Astrocyte of the spinal cord (primary cell): ENCODE data around the gene LHFPL3.

Experiments used
- DNase-seq: peaks from one replicate; pipeline ENCODE4 v3.0.0; 2011; ENCODE audit warnings: low read depth, low spot score
- H3K4me3 ChIP-seq: 2 replicates; pipeline ENCODE4 v1.5.1; 2011; ENCODE audit warnings: low read depth, mild to moderate bottlenecking, low read length, moderate library complexity
- in situ Hi-C: cut with HindIII; loops from 2 replicates; pipeline ENCODE4 v1.10.0; 2017; ENCODE audit warnings: low sequenced_read_pairs
- TF ChIP-seq, protein P1 (sequence below): IDR thresholded peaks from 2 replicates; pipeline ENCODE4 v1.5.1; 2012; ENCODE audit warnings: low read depth, mild to moderate bottlenecking, low read length, inconsistent platforms

The LHFPL3 gene

DNA sequence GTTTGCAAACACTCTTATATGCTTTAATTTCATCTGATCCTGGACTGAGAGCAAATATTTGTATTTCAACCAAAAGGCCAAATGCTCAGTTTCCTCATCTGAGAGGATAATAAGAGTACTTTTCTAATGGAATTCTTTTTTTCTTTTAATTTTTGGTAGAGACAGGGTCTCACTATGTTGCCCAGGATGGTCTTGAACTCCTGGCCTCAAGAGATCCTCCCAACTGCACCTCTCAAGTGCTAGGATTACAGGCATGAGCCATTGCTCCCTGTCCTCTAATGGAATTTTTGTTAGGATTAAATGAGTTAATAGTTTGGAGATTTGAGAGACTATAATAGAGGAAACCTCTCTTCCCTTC, 617.2 kb downstream of the LHFPL3 start:
- H3K4me3 ChIP-seq: no peak overlapping the region
- in situ Hi-C loops: no loop called here

DNA sequence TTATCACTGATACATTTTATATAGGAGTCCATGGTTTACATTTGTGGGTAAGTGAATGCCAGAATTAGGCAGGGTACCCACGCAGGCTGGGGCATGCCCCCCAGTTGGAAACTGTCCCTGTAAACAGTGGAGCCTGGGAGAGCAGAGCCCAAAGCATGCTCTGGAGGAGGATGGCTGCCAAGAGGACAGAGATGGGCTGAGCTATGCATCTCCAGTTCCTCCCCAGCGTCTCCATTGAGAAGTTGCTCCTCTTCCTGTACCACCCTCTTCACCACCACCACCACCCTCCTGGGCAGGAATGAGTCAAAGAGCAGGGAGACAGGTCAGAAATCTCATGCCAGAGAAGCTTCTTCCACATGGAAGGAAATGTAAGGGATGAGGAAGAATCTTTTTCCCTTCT, 617.9 kb downstream of the LHFPL3 start:
- TF ChIP-seq, protein P1, sequence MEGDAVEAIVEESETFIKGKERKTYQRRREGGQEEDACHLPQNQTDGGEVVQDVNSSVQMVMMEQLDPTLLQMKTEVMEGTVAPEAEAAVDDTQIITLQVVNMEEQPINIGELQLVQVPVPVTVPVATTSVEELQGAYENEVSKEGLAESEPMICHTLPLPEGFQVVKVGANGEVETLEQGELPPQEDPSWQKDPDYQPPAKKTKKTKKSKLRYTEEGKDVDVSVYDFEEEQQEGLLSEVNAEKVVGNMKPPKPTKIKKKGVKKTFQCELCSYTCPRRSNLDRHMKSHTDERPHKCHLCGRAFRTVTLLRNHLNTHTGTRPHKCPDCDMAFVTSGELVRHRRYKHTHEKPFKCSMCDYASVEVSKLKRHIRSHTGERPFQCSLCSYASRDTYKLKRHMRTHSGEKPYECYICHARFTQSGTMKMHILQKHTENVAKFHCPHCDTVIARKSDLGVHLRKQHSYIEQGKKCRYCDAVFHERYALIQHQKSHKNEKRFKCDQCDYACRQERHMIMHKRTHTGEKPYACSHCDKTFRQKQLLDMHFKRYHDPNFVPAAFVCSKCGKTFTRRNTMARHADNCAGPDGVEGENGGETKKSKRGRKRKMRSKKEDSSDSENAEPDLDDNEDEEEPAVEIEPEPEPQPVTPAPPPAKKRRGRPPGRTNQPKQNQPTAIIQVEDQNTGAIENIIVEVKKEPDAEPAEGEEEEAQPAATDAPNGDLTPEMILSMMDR: no peak
- no peak overlapping the region for H3K4me3 ChIP-seq
- in situ Hi-C loops: no loop called here
- no peak for DNase-seq

More for the DNA sequence above, 617.2 kb downstream of the LHFPL3 start:
- no peak for DNase-seq
- TF ChIP-seq, protein P1: no peak

DNA sequence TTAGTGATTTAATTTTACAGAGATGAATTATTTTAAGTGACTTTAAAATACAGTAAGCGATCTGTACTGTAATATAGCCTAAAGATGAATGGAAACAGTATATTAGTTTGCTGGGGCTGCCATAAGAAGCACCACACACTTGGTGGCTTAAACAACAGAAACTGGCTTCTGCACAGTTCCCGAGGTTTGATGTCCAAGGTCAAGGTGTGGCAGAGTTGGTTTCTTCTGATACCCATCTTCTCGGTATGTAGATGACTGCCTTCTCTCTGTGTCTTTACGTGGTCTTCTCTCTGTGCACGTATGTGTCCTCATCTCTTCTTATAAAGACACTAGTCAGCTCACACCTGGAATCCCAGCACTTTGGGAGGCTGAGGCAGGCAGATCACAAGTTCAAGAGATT, 621.6 kb downstream of the LHFPL3 start:
- H3K4me3 ChIP-seq: no peak overlapping the region
- DNase-seq: no peak
- TF ChIP-seq, protein P1: no peak
- in situ Hi-C loops: no loop called here

DNA sequence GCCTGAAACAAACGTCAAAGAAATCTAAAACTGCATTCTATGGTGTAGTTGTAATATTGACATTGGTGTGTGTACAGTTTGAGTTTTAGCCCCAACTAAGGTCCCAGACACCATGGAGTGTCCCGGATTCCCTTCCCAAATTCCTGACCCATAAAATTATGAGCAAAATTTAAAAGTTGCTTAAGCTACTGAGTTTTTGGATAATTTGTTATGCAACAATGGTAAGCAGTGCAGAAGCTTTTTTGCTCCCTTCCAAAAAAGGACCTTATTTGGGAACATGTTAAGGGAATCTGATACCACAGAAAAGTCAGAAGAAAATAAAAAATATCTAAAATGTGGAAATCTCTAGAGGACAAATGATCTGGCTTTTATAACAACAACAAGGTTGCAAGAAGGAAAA, 622.4 kb downstream of the LHFPL3 start:
- H3K4me3 ChIP-seq: no peak overlapping the region
- no peak for DNase-seq
- in situ Hi-C loops: no loop called here
- TF ChIP-seq, protein P1: no peak

DNA sequence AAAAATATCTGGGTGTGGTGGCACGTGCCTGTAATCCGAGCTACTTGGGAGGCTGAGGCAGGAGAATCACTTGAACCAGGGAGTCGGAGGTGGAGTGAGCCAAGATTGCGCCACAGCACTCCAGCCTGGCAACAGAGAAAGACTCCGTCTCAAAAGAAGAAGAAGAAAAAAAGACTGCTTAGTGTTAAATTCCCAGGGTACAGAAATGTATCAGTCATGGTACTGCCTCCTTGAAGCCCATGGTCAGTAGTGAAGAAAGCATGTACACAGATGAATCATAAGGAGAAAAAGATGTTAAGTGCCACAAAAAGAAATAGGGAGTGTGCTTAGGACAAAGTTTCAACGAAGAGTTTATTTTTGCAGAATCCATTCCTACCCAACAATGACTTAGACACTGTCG, 623.1 kb downstream of the LHFPL3 start:
- no peak overlapping the region for H3K4me3 ChIP-seq
- DNase-seq: no peak
- TF ChIP-seq, protein P1: no peak
- in situ Hi-C loops: no loop called here

DNA sequence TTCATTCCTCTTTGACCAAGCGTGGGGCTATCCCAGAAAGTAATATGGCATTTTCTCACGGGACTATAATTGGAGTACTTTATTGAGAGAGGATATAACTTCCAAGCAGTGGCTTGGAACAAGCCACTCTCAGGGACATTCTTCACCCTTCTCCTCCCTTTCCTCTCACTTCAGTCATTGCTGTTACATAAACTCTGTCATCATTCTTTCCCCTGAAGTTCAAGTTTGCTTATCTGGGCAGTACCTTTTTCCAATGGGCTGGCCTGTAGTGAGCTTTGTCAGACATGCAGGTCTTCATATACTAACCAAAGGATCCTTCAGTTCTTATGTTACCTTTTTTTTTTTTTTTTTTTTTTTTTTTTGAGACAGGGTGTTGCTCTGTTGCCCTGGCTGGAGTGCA, 626.9 kb downstream of the LHFPL3 start:
- TF ChIP-seq, protein P1: no peak
- no peak overlapping the region for H3K4me3 ChIP-seq
- in situ Hi-C loops: no loop called here
- no peak for DNase-seq
